ENCODE measurements around the gene TMEM40. TPM values are rescaled to one million over a fixed set of nuclear protein-coding genes. Genes with fewer than 3 reads are reported as not detected.

The TMEM40 gene
- polyA plus RNA-seq, 1 of the 3 experiments (the other 2 are of a cell fraction) = 0.05 TPM

DNA sequence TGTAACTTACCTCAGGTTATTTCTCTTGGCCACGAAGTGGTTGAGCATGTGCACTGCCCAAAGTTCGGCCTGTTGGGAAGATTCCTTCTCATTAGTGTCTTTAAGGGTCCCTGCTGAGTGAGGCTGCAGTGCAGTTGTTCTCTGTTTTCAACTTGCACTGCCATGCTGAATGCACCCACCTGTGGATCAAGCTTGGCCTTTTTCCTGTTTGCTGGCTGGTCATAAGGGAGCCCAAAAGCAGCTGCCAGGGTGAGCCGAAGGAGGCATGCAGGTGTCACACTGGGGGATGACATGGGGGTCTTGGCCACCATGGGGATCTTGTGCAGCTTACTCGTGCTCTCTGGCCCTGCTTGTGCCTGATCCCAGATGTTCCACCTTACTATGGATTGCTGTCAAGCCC, 49.0 kb downstream of the TMEM40 start:
- WGBS (ENCODE audit: low lambda C conversion rate) = 57% methylated on average over 4 of the region's 4 CpGs
- no peaks in the 10 kb centered on the region for H3K9me3 ChIP-seq
- H3K4me2 ChIP-seq = no peak overlapping the region
- no peak overlapping the region for H3K9ac ChIP-seq
- no peak for DNase-seq
- TF ChIP-seq USF2 (IDR thresholded peaks at IDR 0.05; ENCODE audit: borderline replicate concordance, low read depth, low read length) (no peak), GATA2 (CRISPR knock-in tag; IDR thresholded peaks at IDR 0.05) (no peak), MEF2A (IDR thresholded peaks at IDR 0.05; ENCODE audit: borderline replicate concordance, low read depth) (no peak), TEAD4 (IDR thresholded peaks at IDR 0.05; ENCODE audit: borderline replicate concordance, insufficient read depth) (no peak), ELF1 (IDR thresholded peaks at IDR 0.05) (no peak), NRF1 (IDR thresholded peaks at IDR 0.05; ENCODE audit: low read depth, low read length) (no peak), TCF12 (IDR thresholded peaks at IDR 0.05) (no peak), YY1 (IDR thresholded peaks at IDR 0.05; ENCODE audit: low read depth) (no peak), MXI1 (IDR thresholded peaks at IDR 0.05; ENCODE audit: low read depth, low read length) (no peak)
- CTCF ChIA-PET = interaction anchor here (7.9 kb wide), 1 partner anchor 10 kb away, joined by 70 read pairs; no protein-coding TSS in a partner anchor
- H3K79me2 ChIP-seq (ENCODE audit: insufficient read depth) = no peaks in the 10 kb centered on the region
- H2AFZ ChIP-seq (ENCODE audit: low read depth) = no peak overlapping the region
- no peak overlapping the region for H3K4me3 ChIP-seq (ENCODE audit: low read depth in 2 of 2, low read length in 1 of 2)
- H3K27me3 ChIP-seq (ENCODE audit: insufficient read depth) = no peaks in the 10 kb centered on the region
- no peaks in the 10 kb centered on the region for H3K9me2 ChIP-seq
- H3K36me3 ChIP-seq (replicated peaks in 1 of 2; ENCODE audit: control insufficient read depth in 1 of 2, insufficient read depth in 2 of 2, low read length in 1 of 2) = no peaks in the 10 kb centered on the region
- POLR2A ChIA-PET = no interaction called here
- H3K27ac ChIP-seq (ENCODE audit: low read depth in 2 of 2, low read length in 1 of 2) = no peak overlapping the region
- H4K20me1 ChIP-seq (ENCODE audit: insufficient read depth) = no peaks in the 10 kb centered on the region
- peaks cover 0 to 5% of the 10 kb centered on the region in 2 experiments; a peak in 1 of 4 replicates for H3K4me1 ChIP-seq (ENCODE audit: control insufficient read depth in 1 of 2, insufficient read depth in 2 of 2, low read depth in 1 of 2, low read length in 1 of 2)
- no peaks in the 10 kb centered on the region for H3F3A ChIP-seq (replicated peaks; ENCODE audit: insufficient read depth)

DNA sequence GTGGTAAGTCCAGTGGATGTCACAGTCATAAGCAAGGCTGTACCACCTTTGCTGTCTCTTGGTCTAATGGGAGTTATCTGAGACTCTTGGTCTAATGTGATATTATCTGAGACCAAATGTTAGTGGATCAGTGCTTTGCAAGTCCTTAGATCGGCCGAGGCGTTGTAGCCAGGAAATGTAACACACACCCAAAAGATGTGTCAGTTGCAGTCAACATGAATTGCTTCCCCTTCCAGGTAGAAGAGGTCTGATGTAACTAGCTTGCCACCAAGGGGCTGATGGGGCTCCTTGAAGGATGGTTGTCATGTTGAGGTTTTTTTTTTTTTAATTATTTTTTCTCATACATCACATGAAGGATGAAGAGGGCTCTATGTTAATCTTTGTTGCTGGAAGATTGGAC, 49.7 kb downstream of the TMEM40 start:
- Histone ChIP-seq H3K79me2 (ENCODE audit: insufficient read depth) (no peaks in the 10 kb centered on the region), H4K20me1 (ENCODE audit: insufficient read depth) (no peaks in the 10 kb centered on the region), H3F3A (replicated peaks; ENCODE audit: insufficient read depth) (no peaks in the 10 kb centered on the region), H3K4me1 (ENCODE audit: control insufficient read depth in 1 of 2, insufficient read depth in 2 of 2, low read depth in 1 of 2, low read length in 1 of 2) (peaks cover 0 to 5% of the 10 kb centered on the region in 2 experiments; a peak in 1 of 4 replicates), H3K36me3 (replicated peaks in 1 of 2; ENCODE audit: control insufficient read depth in 1 of 2, insufficient read depth in 2 of 2, low read length in 1 of 2) (no peaks in the 10 kb centered on the region), H3K27ac (ENCODE audit: low read depth in 2 of 2, low read length in 1 of 2) (no peak overlapping the region), H3K4me3 (ENCODE audit: low read depth in 2 of 2, low read length in 1 of 2) (no peak overlapping the region), H3K27me3 (ENCODE audit: insufficient read depth) (no peaks in the 10 kb centered on the region), H3K9me2 (no peaks in the 10 kb centered on the region), H3K4me2 (no peak overlapping the region), H3K9me3 (no peaks in the 10 kb centered on the region), H3K9ac (no peak overlapping the region), H2AFZ (ENCODE audit: low read depth) (no peak overlapping the region)
- 83% methylated on average over 2 of the region's 3 CpGs for WGBS (ENCODE audit: low lambda C conversion rate)
- ChIA-PET POLR2A (no interaction called here), CTCF (interaction anchor here (0.5 to 7.9 kb wide), 4 partner anchors 10 to 589 kb away, joined by 3 to 70 read pairs (median 3); no protein-coding TSS in a partner anchor)
- DNase-seq = no peak
- TF ChIP-seq, protein P1, sequence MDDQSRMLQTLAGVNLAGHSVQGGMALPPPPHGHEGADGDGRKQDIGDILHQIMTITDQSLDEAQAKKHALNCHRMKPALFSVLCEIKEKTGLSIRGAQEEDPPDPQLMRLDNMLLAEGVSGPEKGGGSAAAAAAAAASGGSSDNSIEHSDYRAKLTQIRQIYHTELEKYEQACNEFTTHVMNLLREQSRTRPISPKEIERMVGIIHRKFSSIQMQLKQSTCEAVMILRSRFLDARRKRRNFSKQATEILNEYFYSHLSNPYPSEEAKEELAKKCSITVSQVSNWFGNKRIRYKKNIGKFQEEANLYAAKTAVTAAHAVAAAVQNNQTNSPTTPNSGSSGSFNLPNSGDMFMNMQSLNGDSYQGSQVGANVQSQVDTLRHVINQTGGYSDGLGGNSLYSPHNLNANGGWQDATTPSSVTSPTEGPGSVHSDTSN (IDR thresholded peaks at IDR 0.05) = no peak
- TF ChIP-seq, protein P2, sequence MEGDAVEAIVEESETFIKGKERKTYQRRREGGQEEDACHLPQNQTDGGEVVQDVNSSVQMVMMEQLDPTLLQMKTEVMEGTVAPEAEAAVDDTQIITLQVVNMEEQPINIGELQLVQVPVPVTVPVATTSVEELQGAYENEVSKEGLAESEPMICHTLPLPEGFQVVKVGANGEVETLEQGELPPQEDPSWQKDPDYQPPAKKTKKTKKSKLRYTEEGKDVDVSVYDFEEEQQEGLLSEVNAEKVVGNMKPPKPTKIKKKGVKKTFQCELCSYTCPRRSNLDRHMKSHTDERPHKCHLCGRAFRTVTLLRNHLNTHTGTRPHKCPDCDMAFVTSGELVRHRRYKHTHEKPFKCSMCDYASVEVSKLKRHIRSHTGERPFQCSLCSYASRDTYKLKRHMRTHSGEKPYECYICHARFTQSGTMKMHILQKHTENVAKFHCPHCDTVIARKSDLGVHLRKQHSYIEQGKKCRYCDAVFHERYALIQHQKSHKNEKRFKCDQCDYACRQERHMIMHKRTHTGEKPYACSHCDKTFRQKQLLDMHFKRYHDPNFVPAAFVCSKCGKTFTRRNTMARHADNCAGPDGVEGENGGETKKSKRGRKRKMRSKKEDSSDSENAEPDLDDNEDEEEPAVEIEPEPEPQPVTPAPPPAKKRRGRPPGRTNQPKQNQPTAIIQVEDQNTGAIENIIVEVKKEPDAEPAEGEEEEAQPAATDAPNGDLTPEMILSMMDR (IDR thresholded peaks at IDR 0.05) = no peak
- TF ChIP-seq MEF2A (IDR thresholded peaks at IDR 0.05; ENCODE audit: borderline replicate concordance, low read depth) (no peak), SMC3 (IDR thresholded peaks at IDR 0.05; ENCODE audit: low read depth, low read length) (no peak)
- TF ChIP-seq, protein P3, sequence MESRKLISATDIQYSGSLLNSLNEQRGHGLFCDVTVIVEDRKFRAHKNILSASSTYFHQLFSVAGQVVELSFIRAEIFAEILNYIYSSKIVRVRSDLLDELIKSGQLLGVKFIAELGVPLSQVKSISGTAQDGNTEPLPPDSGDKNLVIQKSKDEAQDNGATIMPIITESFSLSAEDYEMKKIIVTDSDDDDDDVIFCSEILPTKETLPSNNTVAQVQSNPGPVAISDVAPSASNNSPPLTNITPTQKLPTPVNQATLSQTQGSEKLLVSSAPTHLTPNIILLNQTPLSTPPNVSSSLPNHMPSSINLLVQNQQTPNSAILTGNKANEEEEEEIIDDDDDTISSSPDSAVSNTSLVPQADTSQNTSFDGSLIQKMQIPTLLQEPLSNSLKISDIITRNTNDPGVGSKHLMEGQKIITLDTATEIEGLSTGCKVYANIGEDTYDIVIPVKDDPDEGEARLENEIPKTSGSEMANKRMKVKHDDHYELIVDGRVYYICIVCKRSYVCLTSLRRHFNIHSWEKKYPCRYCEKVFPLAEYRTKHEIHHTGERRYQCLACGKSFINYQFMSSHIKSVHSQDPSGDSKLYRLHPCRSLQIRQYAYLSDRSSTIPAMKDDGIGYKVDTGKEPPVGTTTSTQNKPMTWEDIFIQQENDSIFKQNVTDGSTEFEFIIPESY (IDR thresholded peaks at IDR 0.05; ENCODE audit: borderline replicate concordance, low read depth) = no peak

All from SK-N-SH (cell line).